CD4-positive, CD25-positive, alpha-beta regulatory T cell (primary cell): ENCODE results near the gene HEXIM2. TPM values are rescaled to one million over a fixed set of nuclear protein-coding genes. Genes with fewer than 3 reads are reported as not detected.

ENCODE experiments used
- ATAC-seq, 2 donors: fragments of 150-1000 bp; cut with Tn5 transposase; one replicate each; pipeline ENCODE4 v1.10.0; 2021; ENCODE audit warnings: low read depth in 2 of 2, moderate number of reproducible peaks in 2 of 2, moderate library complexity in 1 of 2
- DNase-seq, 3 donors: peaks; one replicate each; pipeline versions ENCODE4 v3.0.0 to v3.0.0-alpha.2; 2012 to 2022; ENCODE audit warnings: mixed read lengths in 1 of 3
- H3K27ac ChIP-seq: one replicate; pipeline ENCODE4 v1.7.0; 2013; ENCODE audit warnings: mild to moderate bottlenecking, low read length; ENCODE audit not compliant: insufficient read depth, poor library complexity, severe bottlenecking
- H3K27me3 ChIP-seq: one replicate; pipeline ENCODE4 v1.7.0; 2013; ENCODE audit warnings: low read length; ENCODE audit not compliant: control insufficient read depth, insufficient read depth
- H3K36me3 ChIP-seq: one replicate; pipeline ENCODE4 v1.7.0; 2013; ENCODE audit warnings: mild to moderate bottlenecking, low read length, moderate library complexity; ENCODE audit not compliant: control insufficient read depth, insufficient read depth
- H3K4me1 ChIP-seq: 2 replicates; pipeline ENCODE4 v1.7.0; 2013; ENCODE audit warnings: mild to moderate bottlenecking, low read length; ENCODE audit not compliant: insufficient read depth, control insufficient read depth, poor library complexity, severe bottlenecking
- H3K4me3 ChIP-seq: one replicate; pipeline ENCODE4 v1.7.0; 2013; ENCODE audit warnings: low read depth, mild to moderate bottlenecking, low read length, moderate library complexity
- H3K9me3 ChIP-seq, 2 experiments: 1 replicate in 1 of 2; 2 replicates in 1 of 2; pipeline ENCODE4 v1.7.0; 2013; ENCODE audit warnings: low read length in 2 of 2, mild to moderate bottlenecking in 1 of 2, moderate library complexity in 1 of 2; ENCODE audit not compliant: control insufficient read depth in 2 of 2
- H3K27ac Mint-ChIP-seq, 3 donors: one replicate each; pipeline ENCODE4 v1.8.0; 2020 to 2022; ENCODE audit warnings: mild to moderate bottlenecking in 3 of 3, mixed read lengths in 3 of 3, moderate library complexity in 2 of 3
- H3K27me3 Mint-ChIP-seq: one replicate; pipeline ENCODE4 v1.8.0; 2022; ENCODE audit warnings: mild to moderate bottlenecking, mixed read lengths
- H3K36me3 Mint-ChIP-seq: one replicate; pipeline ENCODE4 v1.8.0; 2020; ENCODE audit warnings: mixed read lengths
- H3K4me1 Mint-ChIP-seq, 4 donors: one replicate each; pipeline ENCODE4 v1.8.0; 2020 to 2022; ENCODE audit warnings: mixed read lengths in 4 of 4, mild to moderate bottlenecking in 1 of 4
- H3K4me3 Mint-ChIP-seq, 4 donors: one replicate each; pipeline ENCODE4 v1.8.0; 2020 to 2022; ENCODE audit warnings: mild to moderate bottlenecking in 4 of 4, mixed read lengths in 4 of 4, moderate library complexity in 3 of 4
- H3K9me3 Mint-ChIP-seq, 7 donors: one replicate each; pipeline ENCODE4 v1.8.0; 2020 to 2022; ENCODE audit warnings: mixed read lengths in 7 of 7, mild to moderate bottlenecking in 3 of 7, moderate library complexity in 2 of 7
- polyA plus RNA-seq, 4 donors: library from polyadenylated mRNA; unstranded; fragments of 300-500 nt; fragmentation: Illumina TruSeq; gene quantifications; one replicate each; pipeline ENCODE4 v1.2.3, GENCODE V29; 2021
- total RNA-seq: library from RNA; stranded (reverse); gene quantifications from one replicate; pipeline ENCODE4 v1.2.3, GENCODE V29; 2022

The HEXIM2 gene
- total and polyA plus RNA-seq, 5 donors from 2014 or later: 1.9 to 4.1 (median 2.5) TPM

- no peak overlapping the region for H3K27ac ChIP-seq
- no peak for ATAC-seq
- Mint-ChIP-seq H3K4me3 (peak overlapping the region in 3 of 4 donors; percentile 33 to 81 (median 66)), H3K27ac (peak overlapping the region in 1 of 3 donors; percentile 46), H3K9me3 (peaks cover 0 to 5% (median 0%) of the 10 kb centered on the region in 7 donors), H3K4me1 (peaks cover 12 to 55% (median 28%) of the 10 kb centered on the region in 4 donors), H3K27me3 (peaks cover 15% of the 10 kb centered on the region), H3K36me3 (no peaks in the 10 kb centered on the region)
- no peaks in the 10 kb centered on the region for H3K27me3 ChIP-seq
- DNase-seq: no peak
- H3K4me1 ChIP-seq: peaks cover 33% of the 10 kb centered on the region
- H3K4me3 ChIP-seq: no peak overlapping the region
- H3K36me3 ChIP-seq: no peaks in the 10 kb centered on the region
- no peaks in the 10 kb centered on the region for H3K9me3 ChIP-seq
These were observed 18.5 kb upstream of the HEXIM2 start for GRCh38 chr17:45143094-45143670.

- H3K27ac ChIP-seq: peak overlapping the region; percentile 41
- peak overlapping the region in 2 of 3 donors; percentile 31 to 49 for H3K27ac Mint-ChIP-seq
- peaks cover 0 to 5% (median 0%) of the 10 kb centered on the region in 7 donors for H3K9me3 Mint-ChIP-seq
- H3K9me3 ChIP-seq: no peaks in the 10 kb centered on the region
- DNase-seq (no peak), ATAC-seq (no peak)
- peaks cover 18% of the 10 kb centered on the region for H3K27me3 Mint-ChIP-seq
- H3K4me3 Mint-ChIP-seq: peak overlapping the region; percentile 33 to 81 (median 66)
- H3K4me1 Mint-ChIP-seq: peaks cover 12 to 53% (median 29%) of the 10 kb centered on the region in 4 donors
- no peaks in the 10 kb centered on the region for H3K36me3 Mint-ChIP-seq
- H3K4me1 ChIP-seq: peaks cover 37% of the 10 kb centered on the region
- no peaks in the 10 kb centered on the region for H3K36me3 ChIP-seq
- H3K4me3 ChIP-seq: no peak overlapping the region
- H3K27me3 ChIP-seq: no peaks in the 10 kb centered on the region
These were observed 17.9 kb upstream of the HEXIM2 start for GRCh38 chr17:45143767-45144198.

DNA sequence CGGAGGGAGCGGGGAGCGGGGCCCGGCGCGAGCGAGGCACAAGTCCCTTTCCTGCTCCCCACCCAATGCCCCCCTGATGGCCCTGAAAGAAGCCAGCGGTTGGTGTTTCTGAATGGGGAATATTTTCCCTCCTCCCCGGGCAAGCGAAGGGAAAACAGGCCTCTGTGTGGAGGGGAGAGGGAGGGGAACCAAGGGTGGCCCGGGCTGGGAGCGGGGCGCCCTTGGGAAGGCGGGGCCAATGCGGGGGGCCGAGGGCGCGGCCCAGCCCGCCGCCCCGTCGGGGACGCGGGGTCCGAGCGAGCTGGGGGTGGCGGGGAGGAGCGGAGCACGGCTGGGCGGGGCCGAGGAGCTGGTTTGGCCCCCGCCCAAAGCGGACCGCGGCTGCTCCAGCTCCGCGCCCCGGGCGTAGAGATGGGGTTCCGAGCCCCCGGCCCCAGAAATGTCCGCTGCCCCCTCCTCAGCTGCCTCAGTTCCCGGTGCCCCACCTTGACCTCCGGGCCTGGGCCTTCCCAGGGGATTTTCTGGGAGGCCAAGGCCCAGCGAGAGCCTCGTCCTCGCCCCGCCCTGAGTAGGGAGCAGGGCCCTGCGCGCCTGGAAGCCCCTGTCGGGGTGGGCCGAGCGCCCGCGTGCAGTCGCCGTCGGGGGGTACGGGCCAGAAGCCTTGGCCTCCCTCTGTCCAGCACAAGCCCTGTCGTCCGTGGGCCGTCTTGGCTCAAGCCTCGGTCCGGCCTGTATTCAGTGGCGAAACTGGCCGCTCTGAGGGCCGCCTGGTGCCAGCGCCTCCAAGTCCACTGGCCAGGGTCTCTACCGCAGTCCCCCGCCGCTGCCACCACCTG, 17.3 kb upstream of the HEXIM2 start:
- Mint-ChIP-seq H3K4me1 (peaks cover 12 to 56% (median 30%) of the 10 kb centered on the region in 4 donors), H3K36me3 (no peaks in the 10 kb centered on the region), H3K4me3 (peak overlapping the region in 3 of 4 donors; percentile 65 to 100 (median 81)), H3K27ac (peak overlapping the region in 2 of 3 donors; percentile 49 to 82), H3K27me3 (peaks cover 19% of the 10 kb centered on the region), H3K9me3 (peaks cover 0 to 5% (median 0%) of the 10 kb centered on the region in 7 donors)
- peaks cover 43% of the 10 kb centered on the region for H3K4me1 ChIP-seq
- peak overlapping the region; percentile 41 for H3K27ac ChIP-seq
- no peak overlapping the region for H3K4me3 ChIP-seq
- H3K36me3 ChIP-seq: no peaks in the 10 kb centered on the region
- DNase-seq (no peak), ATAC-seq (no peak)
- H3K9me3 ChIP-seq: no peaks in the 10 kb centered on the region
- H3K27me3 ChIP-seq: no peaks in the 10 kb centered on the region

DNA sequence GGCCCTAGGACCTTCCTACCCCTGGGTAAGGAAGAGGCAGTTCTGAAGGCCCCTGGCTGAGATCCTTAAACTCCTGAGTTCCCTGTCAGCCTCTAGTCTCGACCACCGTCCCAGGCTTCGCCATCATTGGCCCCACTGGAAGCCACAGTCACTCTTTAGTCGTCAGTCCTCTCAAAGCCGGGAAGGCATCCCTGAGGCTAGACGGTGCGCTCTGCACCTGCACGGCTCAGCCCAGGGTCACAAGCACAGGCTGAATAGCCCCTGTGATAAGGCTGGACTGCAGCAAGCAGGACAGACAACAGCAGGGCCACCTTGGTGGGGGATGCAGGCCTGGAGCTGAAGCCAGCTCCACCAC, 16.7 kb upstream of the HEXIM2 start:
- no peaks in the 10 kb centered on the region for H3K27me3 ChIP-seq
- no peak overlapping the region for H3K27ac ChIP-seq
- Mint-ChIP-seq H3K4me1 (peaks cover 12 to 62% (median 33%) of the 10 kb centered on the region in 4 donors), H3K27ac (peak overlapping the region in 1 of 3 donors; percentile 82), H3K36me3 (no peaks in the 10 kb centered on the region), H3K4me3 (peak overlapping the region in 3 of 4 donors; percentile 35 to 100 (median 96)), H3K27me3 (peaks cover 23% of the 10 kb centered on the region), H3K9me3 (peaks cover 0 to 5% (median 0%) of the 10 kb centered on the region in 7 donors)
- H3K36me3 ChIP-seq: no peaks in the 10 kb centered on the region
- no peak for ATAC-seq
- no peak overlapping the region for H3K4me3 ChIP-seq
- H3K9me3 ChIP-seq: no peaks in the 10 kb centered on the region
- no peak for DNase-seq
- peaks cover 46% of the 10 kb centered on the region for H3K4me1 ChIP-seq

DNA sequence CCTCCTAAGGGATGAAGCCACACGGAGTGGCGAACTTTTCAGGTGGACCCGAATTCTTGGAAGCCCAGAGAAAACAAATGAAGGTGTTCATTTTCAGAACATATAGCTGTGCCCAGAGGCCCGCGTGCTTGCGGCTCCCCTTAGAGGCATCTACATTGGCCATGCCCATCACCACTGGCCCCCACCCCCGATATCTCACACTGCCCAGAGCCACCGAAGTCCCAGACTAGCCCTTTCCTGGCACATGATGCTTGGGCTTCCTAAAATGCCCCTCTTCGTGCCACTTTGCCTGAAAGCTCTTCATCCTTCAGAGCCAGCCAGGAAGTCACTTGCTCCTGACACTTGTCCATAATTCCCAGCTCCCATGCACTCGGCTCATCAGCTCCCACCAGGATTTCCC, 15.5 kb upstream of the HEXIM2 start:
- Mint-ChIP-seq H3K9me3 (peaks cover 0 to 5% (median 0%) of the 10 kb centered on the region in 7 donors), H3K4me1 (peaks cover 14 to 66% (median 36%) of the 10 kb centered on the region in 4 donors), H3K36me3 (no peaks in the 10 kb centered on the region), H3K27ac (peak overlapping the region in 2 of 3 donors; percentile 99 to 100), H3K27me3 (peaks cover 23% of the 10 kb centered on the region), H3K4me3 (peak overlapping the region; percentile 59 to 100 (median 97))
- DNase-seq: no peak
- Histone ChIP-seq H3K9me3 (no peaks in the 10 kb centered on the region), H3K36me3 (no peaks in the 10 kb centered on the region), H3K4me1 (peaks cover 57% of the 10 kb centered on the region), H3K4me3 (no peak overlapping the region), H3K27ac (no peak overlapping the region), H3K27me3 (no peaks in the 10 kb centered on the region)
- ATAC-seq: no peak

DNA sequence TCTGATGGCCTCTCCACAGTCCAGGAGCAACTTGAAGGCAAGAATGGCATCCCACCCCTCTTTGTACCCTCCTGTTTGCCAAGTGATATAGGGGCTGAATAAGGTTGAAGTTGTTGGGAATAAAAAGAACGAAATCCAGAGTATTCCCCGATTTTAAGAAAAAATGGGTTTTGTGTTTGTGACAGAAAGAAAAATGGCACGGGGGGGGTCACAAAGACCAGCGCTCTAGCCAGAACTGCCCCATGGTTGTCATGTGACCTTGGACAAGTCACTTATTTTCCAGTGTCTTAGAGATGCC, 15.1 kb upstream of the HEXIM2 start:
- H3K27me3 Mint-ChIP-seq: peaks cover 23% of the 10 kb centered on the region
- Histone ChIP-seq H3K27me3 (no peaks in the 10 kb centered on the region), H3K9me3 (no peaks in the 10 kb centered on the region), H3K4me3 (peak overlapping the region; percentile 79), H3K27ac (no peak overlapping the region), H3K4me1 (peaks cover 61% of the 10 kb centered on the region), H3K36me3 (no peaks in the 10 kb centered on the region)
- H3K27ac Mint-ChIP-seq: peak overlapping the region; percentile 95 to 100 (median 99)
- no peaks in the 10 kb centered on the region for H3K36me3 Mint-ChIP-seq
- H3K4me3 Mint-ChIP-seq: peak overlapping the region; percentile 96 to 100 (median 98)
- H3K9me3 Mint-ChIP-seq: peaks cover 0 to 5% (median 0%) of the 10 kb centered on the region in 7 donors
- ATAC-seq (no peak), DNase-seq (no peak)
- H3K4me1 Mint-ChIP-seq: peaks cover 17 to 66% (median 38%) of the 10 kb centered on the region in 4 donors

DNA sequence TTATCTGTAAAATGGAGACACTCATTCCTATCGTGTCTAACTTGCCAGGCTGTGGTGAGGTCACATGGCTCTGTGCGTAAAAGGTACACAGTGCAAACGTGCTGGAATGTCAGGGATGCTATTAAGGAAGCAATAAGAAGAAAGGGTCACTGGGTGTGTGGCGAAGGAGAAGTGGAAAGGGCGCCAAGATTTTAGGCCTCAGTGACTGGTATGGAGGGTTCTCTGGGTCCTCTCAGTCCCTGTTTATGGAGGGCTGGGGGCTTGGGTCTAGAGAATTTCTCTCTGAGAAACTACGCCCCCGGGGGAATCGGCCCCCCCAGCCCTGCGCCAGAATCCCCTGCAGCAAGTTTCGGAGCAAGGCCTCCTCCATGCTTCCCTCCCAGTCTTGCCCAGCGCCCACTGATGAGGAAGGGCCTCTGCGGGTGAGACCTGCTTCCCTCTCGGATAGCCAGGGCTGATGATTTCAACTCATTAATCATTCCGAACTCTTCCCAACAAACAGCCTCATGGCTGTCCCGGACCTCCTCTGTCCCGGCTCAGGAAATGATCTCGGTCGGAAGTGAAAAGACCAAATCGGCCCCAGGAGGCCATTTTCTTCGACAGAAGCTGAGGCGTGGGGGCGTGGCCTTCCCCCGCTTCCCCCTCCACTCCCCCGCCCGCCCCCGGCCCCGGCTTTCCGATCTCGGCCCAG, 14.6 kb upstream of the HEXIM2 start:
- peaks cover 0 to 5% (median 0%) of the 10 kb centered on the region in 7 donors for H3K9me3 Mint-ChIP-seq
- Histone ChIP-seq H3K27ac (peak overlapping the region; percentile 99), H3K9me3 (no peaks in the 10 kb centered on the region), H3K4me1 (peaks cover 66% of the 10 kb centered on the region), H3K27me3 (no peaks in the 10 kb centered on the region), H3K4me3 (peak overlapping the region; percentile 99), H3K36me3 (no peaks in the 10 kb centered on the region)
- H3K27me3 Mint-ChIP-seq: peaks cover 23% of the 10 kb centered on the region
- ATAC-seq: peak in 1 of 2 donors; percentile 1
- peak overlapping the region; percentile 96 to 100 (median 98) for H3K4me3 Mint-ChIP-seq
- peak in 2 of 3 donors; percentile 60 to 85 for DNase-seq
- no peaks in the 10 kb centered on the region for H3K36me3 Mint-ChIP-seq
- peaks cover 19 to 67% (median 41%) of the 10 kb centered on the region in 4 donors for H3K4me1 Mint-ChIP-seq
- peak overlapping the region; percentile 99 to 100 (median 100) for H3K27ac Mint-ChIP-seq
